Epithelial cell of esophagus (primary cell): ENCODE results near the gene NUFIP2.

Experiments
- DNase-seq: peaks from one replicate; pipeline ENCODE4 v3.0.0; 2010; ENCODE audit warnings: low read depth
- H3K4me3 ChIP-seq: 2 replicates; pipeline ENCODE4 v1.5.1; 2011; ENCODE audit warnings: mild to moderate bottlenecking, low read length, control low read depth
- CTCF ChIP-seq: IDR thresholded peaks from 2 replicates; pipeline ENCODE4 v1.5.1; 2011; ENCODE audit warnings: low read depth, mild to moderate bottlenecking, low read length, control low read depth, inconsistent platforms; ENCODE audit not compliant: insufficient read depth; ENCODE audit errors: missing control alignments

The NUFIP2 gene

DNA sequence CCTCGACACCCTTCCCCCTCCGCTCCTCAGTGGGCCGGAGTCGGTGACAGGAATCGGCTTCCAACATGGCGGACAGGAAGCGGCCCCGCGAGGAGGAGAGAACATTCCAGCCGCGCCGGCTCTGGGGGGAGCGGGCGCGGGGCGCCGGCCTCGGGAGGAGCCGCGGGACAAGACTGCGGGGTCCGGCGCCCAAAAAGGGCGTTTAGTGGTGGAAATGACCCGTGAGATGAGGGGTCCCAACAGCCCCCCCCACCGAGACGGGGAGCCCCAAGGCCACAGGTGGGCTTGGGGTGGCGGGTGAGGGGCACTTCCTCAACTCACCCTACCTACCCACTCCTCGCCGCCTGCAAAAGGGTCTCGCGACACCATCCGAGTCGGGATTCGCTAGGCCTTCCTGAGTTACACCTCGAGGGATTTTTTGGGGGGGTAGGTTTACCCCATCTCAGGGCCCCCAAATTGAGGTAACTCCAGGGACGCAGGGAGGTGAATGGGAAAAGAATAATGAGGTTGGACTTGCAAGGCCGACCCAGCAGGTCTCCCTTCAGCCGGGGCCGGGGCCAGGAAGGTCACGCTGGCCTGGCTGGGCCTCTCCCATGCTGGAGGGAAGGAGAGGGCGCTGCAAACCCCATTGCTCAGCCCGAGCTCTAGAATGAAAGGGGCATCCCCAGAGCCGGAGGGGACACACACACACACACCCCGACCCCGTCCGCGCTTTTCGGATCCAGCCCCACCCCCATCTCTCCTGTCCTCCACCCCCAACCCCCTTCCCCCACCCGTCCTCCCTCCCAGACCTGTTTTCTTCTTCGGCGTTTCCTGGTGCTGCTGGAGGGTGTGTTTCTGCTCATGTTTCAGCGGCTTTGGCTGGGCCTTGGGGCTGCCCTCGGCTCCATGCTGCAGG lies 707 bp downstream of the NUFIP2 start:
- DNase-seq, result peak; percentile 51
- TF ChIP-seq CTCF, result no peak
- peak overlapping the region; percentile 97 for H3K4me3 ChIP-seq

DNA sequence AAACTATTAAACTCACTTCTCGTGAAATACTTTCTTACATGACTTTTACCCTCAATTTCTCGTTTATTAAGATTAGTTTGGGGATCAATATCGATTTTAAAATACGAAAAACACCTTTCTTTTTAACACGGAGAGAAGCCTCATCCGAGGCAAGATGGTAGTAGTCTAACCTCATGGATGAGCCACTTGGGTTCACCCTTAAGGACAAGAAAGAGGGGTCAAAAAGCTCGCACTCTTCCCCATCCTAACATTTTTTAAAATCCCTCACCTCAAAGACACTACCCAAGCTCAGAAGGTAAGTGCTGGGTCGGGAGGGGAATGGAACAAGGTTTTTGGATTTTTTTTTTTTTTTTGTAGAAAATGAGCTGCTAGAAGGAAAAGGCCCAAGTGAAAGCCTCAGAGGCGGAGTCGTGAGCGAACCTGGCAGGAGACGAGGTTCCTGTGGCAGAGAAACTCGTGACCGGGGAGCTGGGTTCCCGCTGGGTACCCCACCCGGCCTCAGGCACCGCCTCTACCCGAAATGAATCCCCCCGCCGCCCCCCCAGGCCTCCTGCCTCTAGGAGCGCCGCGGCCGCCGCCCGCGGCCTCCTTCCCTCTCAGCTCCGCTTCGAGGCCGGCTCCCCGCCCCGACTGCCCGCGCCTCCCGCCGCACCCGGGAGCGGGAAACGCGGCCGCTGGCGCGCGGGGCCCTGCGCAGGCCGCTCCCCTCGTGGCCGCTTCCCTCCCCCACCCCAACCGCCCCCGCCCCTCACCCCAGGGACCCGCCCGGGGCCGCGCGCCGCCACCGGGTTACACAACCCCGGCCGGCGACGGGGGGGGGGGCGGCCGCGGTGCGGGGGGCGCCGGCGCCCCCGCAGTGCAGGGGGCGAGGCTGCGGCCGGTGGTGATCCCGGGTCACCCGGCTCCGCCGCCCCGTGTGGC lies 1.6 kb downstream of the NUFIP2 start:
- TF ChIP-seq CTCF, result no peak
- peak overlapping the region; percentile 97 for H3K4me3 ChIP-seq
- peak; percentile 33 for DNase-seq

GRCh38 chr17:29291163-29291752 lies 2.7 kb downstream of the NUFIP2 start:
- DNase-seq, result peak; percentile 78
- H3K4me3 ChIP-seq, result peak overlapping the region; percentile 77
- TF ChIP-seq CTCF, result peak; percentile 61

- H3K4me3 ChIP-seq, result no peak overlapping the region
- no peak for DNase-seq
Measured at GRCh38 chr17:29289852-29290251, 4.1 kb downstream of the NUFIP2 start.

DNA sequence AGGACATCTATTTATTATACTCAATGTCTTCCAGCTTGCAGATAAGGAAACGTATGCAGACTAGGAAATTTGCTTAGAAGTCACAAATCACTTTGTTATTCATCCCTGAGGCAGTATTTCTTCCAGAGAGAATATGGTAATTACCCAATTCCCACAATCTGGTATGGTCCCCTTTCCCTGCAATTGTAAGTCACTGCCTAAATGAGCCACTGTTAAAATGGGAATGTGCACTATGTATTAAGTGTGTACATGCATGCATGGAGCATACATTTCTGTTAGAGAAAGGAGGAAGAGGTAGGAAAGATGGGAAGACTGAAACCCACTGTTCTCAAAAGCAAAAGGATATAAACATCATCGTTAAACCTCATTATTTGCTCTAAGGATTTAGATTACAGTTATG lies 10.0 kb downstream of the NUFIP2 start:
- no peak for TF ChIP-seq CTCF
- no peak overlapping the region for H3K4me3 ChIP-seq
- no peak for DNase-seq

More at GRCh38 chr17:29289852-29290251, 4.1 kb downstream of the NUFIP2 start:
- TF ChIP-seq CTCF, result no peak

- no peak for DNase-seq
- H3K4me3 ChIP-seq, result no peak overlapping the region
- peak; percentile 5 for TF ChIP-seq CTCF
Measured at GRCh38 chr17:29283496-29283895, 10.5 kb downstream of the NUFIP2 start.
